Upper lobe of left lung (tissue), 4 donors: Measurements from ENCODE around the gene CYBC1.

Experiments used
- POLR2A ChIP-seq, 4 donors: fragments of 450-650 bp; IDR thresholded peaks; one replicate each; pipeline ENCODE4 v1.5.1; 2016 to 2017; ENCODE audit warnings: antibody characterized with exemption in 4 of 4, mild to moderate bottlenecking in 2 of 4
- POLR2AphosphoS5 ChIP-seq, 2 donors: sonication (generic); formaldehyde crosslinking; IDR thresholded peaks; one replicate each; pipeline ENCODE4 v1.5.1; 2017; ENCODE audit warnings: antibody characterized with exemption in 2 of 2
- TF ChIP-seq, protein P1 (sequence below), 6 experiments: fragments of 450-650 bp in 4 of 6; fragments of 200-600 bp in 2 of 6; sonication (generic) in 2 of 6; IDR thresholded peaks; one replicate each; pipeline ENCODE4 v1.5.1; 2016 to 2019; ENCODE audit warnings: antibody characterized with exemption in 6 of 6

DNA sequence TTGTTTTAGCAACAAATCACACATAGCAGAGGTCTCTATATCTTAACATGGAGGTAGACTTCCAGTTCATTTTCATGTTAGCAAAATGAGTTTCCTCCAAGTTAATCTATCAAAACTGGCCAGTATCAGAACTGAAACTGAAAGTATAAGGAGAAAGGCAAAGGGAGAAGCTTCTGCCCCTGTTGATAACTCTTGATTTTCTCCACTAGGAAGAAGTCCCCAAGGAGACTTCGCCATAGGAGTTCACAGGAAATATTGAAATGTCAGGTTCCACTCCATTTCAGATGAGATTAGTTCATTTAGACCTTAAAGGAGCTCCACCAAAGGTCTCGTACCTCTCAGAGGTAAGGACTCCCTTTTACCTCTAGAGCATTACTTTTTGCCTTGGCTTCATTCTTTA, 31.0 kb downstream of the CYBC1 start:
- no peak for TF ChIP-seq POLR2A (IDR thresholded peaks at IDR 0.05)
- TF ChIP-seq, protein P1, sequence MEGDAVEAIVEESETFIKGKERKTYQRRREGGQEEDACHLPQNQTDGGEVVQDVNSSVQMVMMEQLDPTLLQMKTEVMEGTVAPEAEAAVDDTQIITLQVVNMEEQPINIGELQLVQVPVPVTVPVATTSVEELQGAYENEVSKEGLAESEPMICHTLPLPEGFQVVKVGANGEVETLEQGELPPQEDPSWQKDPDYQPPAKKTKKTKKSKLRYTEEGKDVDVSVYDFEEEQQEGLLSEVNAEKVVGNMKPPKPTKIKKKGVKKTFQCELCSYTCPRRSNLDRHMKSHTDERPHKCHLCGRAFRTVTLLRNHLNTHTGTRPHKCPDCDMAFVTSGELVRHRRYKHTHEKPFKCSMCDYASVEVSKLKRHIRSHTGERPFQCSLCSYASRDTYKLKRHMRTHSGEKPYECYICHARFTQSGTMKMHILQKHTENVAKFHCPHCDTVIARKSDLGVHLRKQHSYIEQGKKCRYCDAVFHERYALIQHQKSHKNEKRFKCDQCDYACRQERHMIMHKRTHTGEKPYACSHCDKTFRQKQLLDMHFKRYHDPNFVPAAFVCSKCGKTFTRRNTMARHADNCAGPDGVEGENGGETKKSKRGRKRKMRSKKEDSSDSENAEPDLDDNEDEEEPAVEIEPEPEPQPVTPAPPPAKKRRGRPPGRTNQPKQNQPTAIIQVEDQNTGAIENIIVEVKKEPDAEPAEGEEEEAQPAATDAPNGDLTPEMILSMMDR (IDR thresholded peaks at IDR 0.05), result peak in 1 of 6 experiments; percentile 6
- TF ChIP-seq POLR2AphosphoS5 (IDR thresholded peaks at IDR 0.05), result no peak
